Metanephros (tissue), 2 donors: Measurements from ENCODE around the gene RING1. TPM values are rescaled to one million over a fixed set of nuclear protein-coding genes. Genes with fewer than 3 reads are reported as not detected.

Source experiments
- small RNA-seq: library from RNA; depleted of rRNA; stranded (forward); fragments of <200 nt; gene quantifications from one replicate; pipeline ENCODE3, GENCODE V24; 2014; ENCODE audit warnings: low replicate concordance
- total RNA-seq: library from RNA; depleted of rRNA; stranded (reverse); fragments of >200 nt; gene quantifications from one replicate; pipeline ENCODE4 v1.2.3, GENCODE V29; 2014

RING1 gene
- total RNA-seq = 39.8 TPM

DNA sequence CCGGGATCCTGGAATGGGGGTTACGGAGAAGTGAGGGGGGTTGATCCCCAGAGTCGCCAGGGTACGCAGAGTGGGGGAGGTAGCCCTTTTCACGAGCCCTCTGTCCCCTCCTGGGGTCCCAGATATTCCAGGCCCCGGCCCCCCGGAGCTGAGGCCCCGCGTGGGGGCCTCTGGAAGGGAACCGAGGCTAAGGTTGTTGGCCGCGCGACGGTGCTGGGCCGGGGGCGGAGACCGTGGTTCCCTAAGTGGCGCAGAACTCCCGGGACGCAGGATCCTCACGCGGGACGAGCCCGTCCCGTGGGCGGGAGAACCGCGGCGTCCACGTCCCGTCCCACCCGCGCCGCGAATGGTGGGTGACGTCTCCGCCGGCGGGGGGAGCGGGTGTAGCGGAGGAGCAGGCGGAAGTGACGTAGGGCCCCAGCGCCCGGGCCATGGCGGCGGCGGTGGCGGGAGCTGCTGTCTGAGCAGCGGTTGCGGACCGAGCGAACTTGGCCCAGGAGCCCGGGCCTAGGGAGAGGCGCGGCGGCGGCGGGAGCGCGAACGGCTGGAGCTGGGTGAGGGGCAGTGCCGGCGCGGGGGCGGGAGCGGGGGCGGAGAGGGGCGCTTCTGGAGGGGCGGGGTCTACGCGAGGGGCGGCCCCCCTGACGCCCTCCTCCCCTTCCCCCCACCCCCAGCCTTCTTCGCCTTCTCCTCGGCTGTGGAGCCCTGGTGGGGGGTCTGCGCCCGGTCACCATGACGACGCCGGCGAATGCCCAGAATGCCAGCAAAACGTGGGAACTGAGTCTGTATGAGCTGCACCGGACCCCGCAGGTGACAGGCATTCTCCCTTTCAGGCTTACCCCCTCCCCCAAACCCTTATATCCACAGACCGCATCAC, at the start of gene RING1:
Gene RING1 (plus strand): TSS at position 410 of the 877 bp plus-strand sequence. CDS start 323 bp downstream, at position 733.

DNA sequence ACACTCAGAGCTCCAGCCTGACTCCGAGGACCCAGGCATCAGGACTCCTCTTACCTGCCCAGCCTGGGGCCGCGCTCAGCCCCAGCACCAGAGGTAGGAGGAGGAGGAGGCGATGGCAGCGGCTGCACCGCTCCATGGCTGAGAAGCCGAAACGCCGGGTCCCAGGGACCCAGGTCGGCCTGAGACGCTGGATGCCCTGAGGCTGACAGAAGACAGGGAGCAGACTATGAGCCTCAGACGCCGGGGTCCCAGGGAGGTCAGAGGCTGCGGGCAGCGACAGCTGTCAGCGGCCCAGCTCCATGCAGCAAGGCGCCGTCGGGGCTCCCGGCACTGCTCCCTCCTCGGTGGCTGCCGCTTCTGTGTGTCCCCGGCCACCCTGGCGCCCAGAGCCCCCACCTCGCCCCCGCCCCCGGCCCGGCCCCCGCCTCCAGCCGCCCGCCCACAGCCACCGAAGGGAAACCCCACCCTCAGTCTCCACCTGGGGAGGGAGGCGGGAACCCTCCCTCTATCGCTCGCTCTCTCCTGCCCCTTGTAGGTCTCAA, 16.1 kb upstream of the RING1 start, which contains the start of gene COL11A2:
Gene COL11A2 (minus strand): TSS at position 363 of the 542 bp plus-strand sequence. CDS start 227 bp downstream, at position 136.

DNA sequence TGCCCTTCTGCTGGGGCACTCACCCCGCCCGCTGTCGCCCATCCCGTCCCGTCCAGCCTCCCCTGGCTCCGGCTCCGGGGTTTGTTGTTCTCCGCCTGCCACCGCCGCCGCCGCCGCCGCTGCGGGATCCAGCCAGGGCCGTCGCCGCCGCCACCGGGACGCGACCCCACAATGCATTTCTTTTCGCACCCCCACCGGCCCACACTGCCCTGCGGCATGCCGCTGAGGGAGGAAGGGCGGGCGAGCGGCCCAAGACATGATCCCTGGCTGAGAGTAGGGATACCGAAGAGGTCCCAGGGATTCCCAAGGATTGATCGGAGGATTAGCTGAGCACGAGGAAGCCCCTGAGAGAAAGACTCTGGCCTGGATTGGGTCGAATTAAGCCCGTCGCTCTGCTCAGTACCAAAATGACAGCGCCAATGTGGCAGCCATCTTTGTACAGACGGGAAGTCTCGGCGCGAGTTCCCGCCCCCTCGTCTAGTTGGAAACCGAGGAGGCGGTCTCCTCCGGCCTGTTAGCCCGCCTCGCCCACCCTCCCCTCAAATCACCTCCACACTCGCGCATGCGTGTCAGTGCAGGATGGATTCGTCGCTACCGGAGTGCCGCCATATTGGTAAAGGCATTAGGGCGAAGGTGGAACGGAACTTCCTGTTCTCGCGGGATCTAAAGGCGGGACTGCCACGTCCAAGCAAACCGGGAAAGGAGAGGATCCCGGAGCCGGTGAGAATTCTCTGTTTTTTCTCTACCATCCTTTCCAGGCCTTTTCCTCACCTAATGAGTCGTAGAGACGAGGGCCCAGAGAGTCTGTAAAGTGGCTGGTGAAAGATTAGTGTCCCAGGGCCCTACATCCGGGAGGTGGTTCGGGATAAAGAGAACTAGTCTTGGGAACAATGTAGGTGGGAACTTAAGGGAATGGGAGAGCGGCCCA, 7.8 kb upstream of the RING1 start, which contains the start of the genes RXRB and SLC39A7:
Gene RXRB (minus strand): TSS at position 447 of the 928 bp plus-strand sequence. CDS start 189 bp downstream, at position 258.
Gene SLC39A7 (plus strand): TSS at position 649 of the 928 bp plus-strand sequence. CDS start 379 bp downstream, outside the sequence.

DNA sequence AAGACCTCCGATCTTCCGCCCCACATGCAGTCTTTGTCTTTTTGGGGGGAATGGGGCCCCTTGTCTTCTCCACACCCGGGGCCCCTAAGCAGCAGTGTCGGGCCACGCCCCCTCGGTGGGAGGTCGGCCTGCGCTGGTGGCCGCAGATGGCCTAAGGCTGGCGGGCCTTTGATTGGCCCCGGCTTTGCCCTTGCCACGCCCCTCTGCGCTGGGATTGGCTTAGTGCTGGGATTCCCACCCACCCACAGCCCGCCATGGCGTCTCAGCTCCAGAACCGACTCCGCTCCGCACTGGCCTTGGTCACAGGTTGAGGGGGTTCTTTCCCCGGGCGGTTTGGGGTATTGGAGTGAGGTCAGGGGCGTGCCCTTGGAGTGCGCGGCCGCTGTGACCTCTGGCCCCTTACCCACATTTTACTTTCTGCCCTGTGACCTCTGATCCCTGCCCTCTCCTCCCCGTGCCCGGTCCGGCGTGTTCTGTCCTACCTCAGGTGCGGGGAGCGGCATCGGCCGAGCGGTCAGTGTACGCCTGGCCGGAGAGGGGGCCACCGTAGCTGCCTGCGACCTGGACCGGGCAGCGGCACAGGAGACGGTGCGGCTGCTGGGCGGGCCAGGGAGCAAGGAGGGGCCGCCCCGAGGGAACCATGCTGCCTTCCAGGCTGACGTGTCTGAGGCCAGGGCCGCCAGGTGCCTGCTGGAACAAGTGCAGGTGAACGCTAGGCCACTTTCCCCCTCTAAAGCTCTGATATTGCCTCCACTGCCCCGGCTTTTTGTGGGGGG, 3.7 kb upstream of the RING1 start, which contains the start of gene HSD17B8:
Gene HSD17B8 (plus strand): TSS at position 241 of the 776 bp plus-strand sequence. CDS start 14 bp downstream, at position 255.

Small RNAs within 50 kb of the gene (small RNA-seq; reads per million reads assigned to genes)
- 1.2 reads per million, percentile 85 among the genes with 10 or more reads in this experiment for gene MIR219A1
- gene RNY4P10 = not detected

Other genes with a start within 250 kb of the RING1 start
- 122 TPM for gene BRD2, start 239.9 kb upstream of the RING1 start, total RNA-seq
- gene HLA-DOA, start 198.9 kb upstream of the RING1 start, total RNA-seq = 11.0 TPM
- 36.2 TPM for gene HLA-DPA1, start 134.9 kb upstream of the RING1 start, total RNA-seq
- gene HLA-DPB1, start 132.5 kb upstream of the RING1 start, total RNA-seq = 26.6 TPM
- 6.9 TPM for gene COL11A2, start 16.0 kb upstream of the RING1 start, total RNA-seq
- gene RXRB, start 7.8 kb upstream of the RING1 start, total RNA-seq = 33.6 TPM
- gene SLC39A7, start 7.6 kb upstream of the RING1 start, total RNA-seq = 60.0 TPM
- 21.0 TPM for gene HSD17B8, start 3.8 kb upstream of the RING1 start, total RNA-seq
- 54.4 TPM for gene VPS52, start 63.4 kb downstream of the RING1 start, total RNA-seq
- gene RPS18, start 63.6 kb downstream of the RING1 start, total RNA-seq = 3,162 TPM
- 7.9 TPM for gene B3GALT4, start 68.6 kb downstream of the RING1 start, total RNA-seq
- 49.3 TPM for gene WDR46, start 80.7 kb downstream of the RING1 start, total RNA-seq
- 22.1 TPM for gene PFDN6, start 81.1 kb downstream of the RING1 start, total RNA-seq
- gene RGL2, start 90.4 kb downstream of the RING1 start, total RNA-seq = 72.4 TPM
- 81.6 TPM for gene TAPBP, start 105.6 kb downstream of the RING1 start, total RNA-seq
- 24.2 TPM for gene ZBTB22, start 109.2 kb downstream of the RING1 start, total RNA-seq
- 28.7 TPM for gene DAXX, start 114.5 kb downstream of the RING1 start, total RNA-seq
- gene KIFC1, start 183.3 kb downstream of the RING1 start, total RNA-seq = 17.9 TPM
- gene PHF1, start 202.5 kb downstream of the RING1 start, total RNA-seq = 27.0 TPM
- gene CUTA, start 209.6 kb downstream of the RING1 start, total RNA-seq = 106 TPM
- gene SYNGAP1, start 211.6 kb downstream of the RING1 start, total RNA-seq = 14.3 TPM
- 9.3 TPM for gene ZBTB9, start 246.1 kb downstream of the RING1 start, total RNA-seq